Body of pancreas (tissue), 4 donors: ENCODE measurements around the gene CYFIP2. TPM values are rescaled to one million over a fixed set of nuclear protein-coding genes. Genes with fewer than 3 reads are reported as not detected.

Experiments
- ATAC-seq: fragments of 150-250 bp; one replicate; pipeline ENCODE4 v1.9.1; 2016
- DNase-seq, 4 donors: peaks; one replicate each; pipeline ENCODE4 v3.0.0-alpha.2; 2019
- H3K27ac ChIP-seq, 4 donors: fragments of 200-600 bp; sonication (generic); 1 replicate in 3 of 4; 2 replicates in 1 of 4; pipeline versions ENCODE4 v1.5.1 to v1.6.1; 2016 to 2019; ENCODE audit warnings: mild to moderate bottlenecking in 1 of 4, mixed read lengths in 1 of 4, moderate library complexity in 1 of 4
- H3K27me3 ChIP-seq, 2 donors: fragments of 200-600 bp; sonication (generic); one replicate each; pipeline ENCODE4 v1.6.0; 2016; ENCODE audit warnings: mild to moderate bottlenecking in 1 of 2
- H3K36me3 ChIP-seq, 2 donors: fragments of 200-600 bp; sonication (generic); replicated peaks in 1 of 2; 2 replicates each; pipeline ENCODE4 v1.5.1; 2016; ENCODE audit warnings: low read depth in 2 of 2; ENCODE audit not compliant: insufficient read depth in 1 of 2
- H3K4me1 ChIP-seq: fragments of 200-600 bp; sonication (generic); one replicate; pipeline ENCODE4 v1.6.0; 2016
- H3K4me3 ChIP-seq, 2 donors: fragments of 200-600 bp; sonication (generic); 1 replicate in 1 of 2; 2 replicates in 1 of 2; pipeline ENCODE4 v1.5.1; 2016 to 2019
- H3K9me3 ChIP-seq, 3 donors: fragments of 200-600 bp; sonication (generic); 1 replicate in 2 of 3; 2 replicates in 1 of 3; pipeline ENCODE4 v1.5.1; 2016
- POLR2A ChIP-seq, 3 donors: fragments of 450-650 bp; IDR thresholded peaks; one replicate each; pipeline ENCODE4 v1.6.1; 2016; ENCODE audit warnings: antibody characterized with exemption in 3 of 3, mild to moderate bottlenecking in 2 of 3
- WGBS, 2 donors: methylation state at CpG; one replicate each; pipeline ENCODE4 v1.1.5; 2017; 5-methylcytosine and 5-hydroxymethylcytosine counted together
- intact Hi-C: fragments of 100-400 bp; cut with DNase I; formaldehyde crosslinking; loops from one replicate; pipeline ENCODE4 v1.15.1; 2023
- total RNA-seq, 2 donors: library from RNA; depleted of rRNA; stranded (reverse); fragments of >200 nt; gene quantifications; one replicate each; pipeline ENCODE4 v1.1.0, GENCODE V29; 2016
- TF ChIP-seq, protein P1 (sequence below), 7 experiments: fragments of 450-650 bp in 4 of 7; fragments of 200-600 bp in 3 of 7; sonication (generic) in 3 of 7; IDR thresholded peaks; one replicate each; pipeline ENCODE4 v1.5.1; 2016 to 2019; ENCODE audit warnings: antibody characterized with exemption in 7 of 7

The CYFIP2 gene
- total RNA-seq, 2 donors from 2014 or later = 15.6 to 22.1 TPM

GRCh38 chr5:157384971-157385709 is 119.2 kb downstream of the CYFIP2 start:
- no peaks in the 10 kb centered on the region for H3K9me3 ChIP-seq
- H3K27ac ChIP-seq = no peak overlapping the region
- no peak for ATAC-seq
- WGBS, 2 donors = 84% methylated on average over 4 of the region's 4 CpGs
- no peaks in the 10 kb centered on the region for H3K4me1 ChIP-seq
- TF ChIP-seq, protein P1, sequence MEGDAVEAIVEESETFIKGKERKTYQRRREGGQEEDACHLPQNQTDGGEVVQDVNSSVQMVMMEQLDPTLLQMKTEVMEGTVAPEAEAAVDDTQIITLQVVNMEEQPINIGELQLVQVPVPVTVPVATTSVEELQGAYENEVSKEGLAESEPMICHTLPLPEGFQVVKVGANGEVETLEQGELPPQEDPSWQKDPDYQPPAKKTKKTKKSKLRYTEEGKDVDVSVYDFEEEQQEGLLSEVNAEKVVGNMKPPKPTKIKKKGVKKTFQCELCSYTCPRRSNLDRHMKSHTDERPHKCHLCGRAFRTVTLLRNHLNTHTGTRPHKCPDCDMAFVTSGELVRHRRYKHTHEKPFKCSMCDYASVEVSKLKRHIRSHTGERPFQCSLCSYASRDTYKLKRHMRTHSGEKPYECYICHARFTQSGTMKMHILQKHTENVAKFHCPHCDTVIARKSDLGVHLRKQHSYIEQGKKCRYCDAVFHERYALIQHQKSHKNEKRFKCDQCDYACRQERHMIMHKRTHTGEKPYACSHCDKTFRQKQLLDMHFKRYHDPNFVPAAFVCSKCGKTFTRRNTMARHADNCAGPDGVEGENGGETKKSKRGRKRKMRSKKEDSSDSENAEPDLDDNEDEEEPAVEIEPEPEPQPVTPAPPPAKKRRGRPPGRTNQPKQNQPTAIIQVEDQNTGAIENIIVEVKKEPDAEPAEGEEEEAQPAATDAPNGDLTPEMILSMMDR (IDR thresholded peaks at IDR 0.05) = no peak
- no peak for TF ChIP-seq POLR2A (IDR thresholded peaks at IDR 0.05)
- peak in 1 of 4 donors; percentile 33 for DNase-seq
- no peaks in the 10 kb centered on the region for H3K36me3 ChIP-seq
- H3K4me3 ChIP-seq = no peak overlapping the region
- intact Hi-C loops = no loop called here
- no peaks in the 10 kb centered on the region for H3K27me3 ChIP-seq

DNA sequence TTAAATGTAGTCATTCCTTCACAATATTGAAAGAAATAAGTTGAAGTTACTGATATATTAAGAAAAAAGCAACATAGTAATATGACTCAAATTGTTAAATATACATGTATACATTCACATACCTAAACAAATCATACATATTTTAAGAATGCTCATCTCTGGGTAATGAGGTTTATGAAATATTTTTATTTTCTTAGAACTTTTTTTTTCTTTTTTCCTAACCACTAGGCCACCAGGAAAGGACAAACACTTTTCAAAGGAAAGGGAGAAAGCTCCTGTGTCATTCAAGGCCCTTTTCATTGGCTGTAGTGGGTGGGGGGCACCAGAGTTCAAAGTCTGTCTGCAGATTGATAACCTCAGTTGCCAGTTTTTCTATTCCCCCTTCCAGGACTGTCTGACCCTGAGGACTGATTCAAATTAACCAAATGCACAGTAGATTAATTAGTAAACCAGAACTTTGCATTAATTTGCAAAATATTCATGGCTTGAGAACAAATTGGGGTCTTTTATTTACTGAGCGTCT is 121.2 kb downstream of the CYFIP2 start:
- H3K36me3 ChIP-seq = no peaks in the 10 kb centered on the region
- no peaks in the 10 kb centered on the region for H3K27me3 ChIP-seq
- TF ChIP-seq, protein P1 (IDR thresholded peaks at IDR 0.05) = no peak
- no peak for TF ChIP-seq POLR2A (IDR thresholded peaks at IDR 0.05)
- H3K4me3 ChIP-seq = no peak overlapping the region
- intact Hi-C loops = no loop called here
- H3K9me3 ChIP-seq = no peaks in the 10 kb centered on the region
- no peak for ATAC-seq
- no peak for DNase-seq
- WGBS, 2 donors = 47 to 67% methylated on average over 1 of the region's 1 CpG
- H3K4me1 ChIP-seq = no peaks in the 10 kb centered on the region
- no peak overlapping the region for H3K27ac ChIP-seq

GRCh38 chr5:157387683-157388093 is 121.8 kb downstream of the CYFIP2 start:
- Histone ChIP-seq H3K27ac (no peak overlapping the region), H3K27me3 (no peaks in the 10 kb centered on the region), H3K9me3 (no peaks in the 10 kb centered on the region), H3K4me3 (no peak overlapping the region), H3K36me3 (no peaks in the 10 kb centered on the region), H3K4me1 (no peaks in the 10 kb centered on the region)
- intact Hi-C loops = no loop called here
- ATAC-seq (no peak), DNase-seq (peak in 1 of 4 donors; percentile 22)
- WGBS, 2 donors = 28 to 41% methylated on average over 3 of the region's 3 CpGs
- TF ChIP-seq, protein P1 (IDR thresholded peaks at IDR 0.05) = no peak

GRCh38 chr5:157388111-157388710 is 122.3 kb downstream of the CYFIP2 start:
- H3K4me1 ChIP-seq = no peaks in the 10 kb centered on the region
- TF ChIP-seq, protein P1 (IDR thresholded peaks at IDR 0.05) = no peak
- no peaks in the 10 kb centered on the region for H3K27me3 ChIP-seq
- no peak overlapping the region for H3K27ac ChIP-seq
- no peaks in the 10 kb centered on the region for H3K36me3 ChIP-seq
- intact Hi-C loops = no loop called here
- H3K4me3 ChIP-seq = no peak overlapping the region
- no peaks in the 10 kb centered on the region for H3K9me3 ChIP-seq
- DNase-seq (no peak), ATAC-seq (no peak)
